ELF-1 (cell line): ENCODE results near the gene ATG9A.

Experiments used
- DNase-seq: peaks from one replicate; pipeline ENCODE4 v3.0.0-alpha.2; 2016; ENCODE audit warnings: low read depth, low spot score

ATG9A gene

DNA sequence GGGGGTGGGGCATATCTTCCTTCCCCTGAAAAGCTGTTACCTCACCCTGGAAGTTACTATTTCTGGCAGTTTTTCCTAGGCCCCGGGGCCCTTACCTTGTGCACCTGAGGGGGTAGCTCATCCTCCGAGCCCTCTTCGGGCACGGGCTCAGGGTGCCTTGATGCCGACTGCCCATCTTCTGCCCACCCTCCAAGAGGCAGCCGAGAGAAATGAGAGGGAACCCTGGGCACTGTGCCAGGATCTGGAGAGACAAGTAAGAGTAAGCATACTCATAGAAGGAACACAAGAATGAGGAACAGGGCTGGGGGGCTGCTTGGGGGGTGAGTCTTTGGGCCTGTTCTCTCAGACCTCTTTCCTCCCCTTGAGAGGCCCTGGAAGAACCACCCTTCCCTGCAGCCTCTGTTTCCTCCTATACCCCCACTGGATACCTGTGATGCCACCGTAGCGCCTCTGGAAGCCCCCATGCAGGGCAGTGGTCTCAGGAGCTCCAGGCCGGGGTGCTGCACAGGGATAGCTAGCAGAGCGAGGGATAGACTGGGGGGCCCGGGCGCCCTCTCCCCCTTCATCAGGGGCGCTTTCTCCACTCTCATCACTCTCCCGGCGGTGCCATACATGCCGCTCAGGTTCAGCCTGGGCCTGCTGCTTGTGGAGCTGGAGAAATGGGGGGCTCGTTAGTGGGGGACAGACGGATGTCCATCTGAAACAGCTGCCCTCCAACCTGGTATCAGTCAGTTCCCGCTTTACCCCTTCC, 8.6 kb downstream of the ATG9A start:
- DNase-seq: no peak

GRCh38 chr2:219219784-219220532, 9.5 kb downstream of the ATG9A start:
- DNase-seq: no peak

DNA sequence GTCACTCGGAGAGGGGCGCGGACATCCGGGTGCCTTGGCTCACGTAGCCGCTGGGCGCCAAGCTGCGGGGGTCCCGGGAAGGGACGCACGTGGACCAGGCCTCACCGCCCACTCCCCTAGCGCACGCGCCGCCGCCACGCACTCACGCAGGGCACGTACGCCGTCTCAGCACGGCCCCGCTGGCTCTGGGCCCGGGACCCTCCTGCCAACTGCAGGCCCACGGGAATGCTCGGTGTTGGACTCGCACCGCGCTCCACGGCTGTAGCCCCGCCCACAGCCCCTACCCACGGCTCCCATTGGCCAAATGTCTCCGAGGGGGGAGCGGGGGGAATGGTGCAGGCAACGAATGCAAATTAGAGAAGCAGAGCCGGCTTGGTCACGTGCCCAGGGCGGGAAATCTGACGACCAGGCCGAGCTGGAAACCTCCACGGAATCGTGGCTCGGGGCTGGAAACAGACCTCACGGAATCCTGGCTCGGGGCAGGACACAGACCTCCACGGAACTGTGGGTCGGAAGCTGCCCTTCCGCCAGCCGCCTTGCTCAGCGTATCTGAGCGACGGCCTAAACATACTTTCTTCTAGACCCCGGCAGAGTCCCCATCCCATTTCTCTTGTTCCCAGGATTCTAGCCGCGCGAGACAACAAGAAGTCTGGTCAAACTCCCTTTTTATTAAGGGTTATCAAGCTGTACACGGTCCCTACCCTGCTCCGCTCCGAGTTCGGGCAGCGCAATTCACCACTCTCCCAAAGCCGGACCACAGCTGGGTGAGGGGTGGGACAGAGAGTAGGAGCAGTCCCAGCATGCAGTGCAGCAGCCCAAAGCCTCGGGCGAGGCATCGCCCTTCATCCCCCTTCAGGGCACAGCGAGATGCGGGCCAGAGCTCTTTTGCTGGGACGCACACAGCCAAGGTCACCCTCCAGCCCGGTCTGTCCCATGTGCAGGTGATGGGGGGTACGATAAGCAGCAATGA, 10.4 kb downstream of the ATG9A start, which contains the start of gene ABCB6:
Gene ABCB6 (minus strand): TSS at position 227 of the 970 bp plus-strand sequence. CDS start 285 bp downstream, outside the sequence.
- peak; percentile 91 for DNase-seq

- peak; percentile 85 for DNase-seq
These were observed 11.2 kb downstream of the ATG9A start for GRCh38 chr2:219218217-219218731.

- no peak for DNase-seq
These were observed 12.9 kb downstream of the ATG9A start for GRCh38 chr2:219216535-219216915.

DNA sequence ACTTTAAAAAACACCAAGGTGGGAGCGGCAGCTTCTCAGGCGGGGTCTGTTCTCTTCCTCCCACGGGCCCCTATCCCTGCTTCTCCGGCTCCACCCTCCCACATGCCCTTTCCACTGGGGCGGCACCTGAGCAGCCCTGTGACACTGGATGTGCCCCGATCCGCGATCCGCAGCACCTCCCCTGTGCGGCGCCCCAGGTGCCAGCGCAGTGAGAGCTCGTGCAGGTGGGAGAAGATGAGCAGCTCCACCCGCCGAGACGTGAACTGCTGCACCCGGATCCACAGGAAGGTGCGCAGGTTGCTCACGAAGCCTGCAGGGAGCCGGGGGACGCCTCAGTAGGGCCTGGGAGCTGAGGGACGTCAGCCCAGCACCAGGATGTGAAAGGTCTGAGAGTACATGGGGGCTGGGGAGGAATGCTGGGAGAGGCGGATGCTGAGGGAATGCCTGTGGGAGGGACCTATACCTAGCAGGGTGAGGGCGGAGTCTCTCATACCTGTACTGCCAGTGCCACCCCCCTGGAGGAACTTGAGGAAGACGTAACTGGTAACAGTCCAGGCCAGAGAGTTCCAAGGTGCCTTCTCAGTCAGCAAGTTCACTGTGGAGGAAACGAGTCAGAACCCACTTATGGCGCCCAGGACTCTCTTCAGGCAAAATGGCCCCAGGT, 13.4 kb downstream of the ATG9A start:
- peak; percentile 44 for DNase-seq

DNA sequence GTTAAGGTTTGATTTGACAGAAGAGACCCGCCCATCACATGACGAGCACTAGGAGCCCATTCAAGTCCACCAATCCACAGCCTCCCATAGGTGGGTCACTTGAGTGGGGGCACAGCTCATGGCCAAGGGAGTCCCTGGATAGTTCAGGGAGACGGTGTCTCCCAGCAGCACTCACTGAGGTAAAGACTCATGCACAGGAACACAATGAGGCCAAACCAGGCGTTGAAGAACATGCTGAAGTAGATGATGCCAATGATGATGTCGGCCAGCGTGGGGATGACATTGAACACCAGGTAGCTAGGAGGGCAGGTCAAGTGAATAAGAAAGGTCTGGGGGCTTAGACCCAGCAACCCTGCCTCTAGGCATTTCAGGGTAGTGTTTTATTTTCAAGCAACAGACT, 14.7 kb downstream of the ATG9A start:
- DNase-seq: no peak

DNA sequence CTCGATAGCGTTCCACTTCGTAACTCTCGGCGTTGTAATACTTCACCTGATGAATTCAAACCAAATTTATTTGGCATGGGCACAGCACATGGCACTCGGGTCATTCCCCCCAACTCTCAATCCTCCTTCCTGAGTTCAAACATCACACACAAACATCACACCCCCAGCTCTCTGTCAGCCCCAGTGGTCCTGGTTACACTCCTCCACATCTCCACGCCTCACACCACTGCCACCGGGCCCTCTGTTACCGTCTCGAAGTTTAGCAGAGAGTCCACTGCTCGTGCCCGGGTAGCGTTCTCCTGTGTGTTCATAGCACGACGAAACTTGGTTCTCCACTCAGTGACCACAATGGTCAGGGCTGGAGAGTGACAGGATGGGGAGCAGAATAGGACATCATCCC, 15.3 kb downstream of the ATG9A start:
- no peak for DNase-seq

- no peak for DNase-seq
These were observed 15.9 kb downstream of the ATG9A start for GRCh38 chr2:219213486-219214071.

- DNase-seq: no peak
These were observed 16.4 kb downstream of the ATG9A start for GRCh38 chr2:219213026-219213415.

GRCh38 chr2:219210886-219211362, 18.5 kb downstream of the ATG9A start:
- DNase-seq: no peak

GRCh38 chr2:219210196-219210885, 19.1 kb downstream of the ATG9A start:
- DNase-seq: no peak

- no peak for DNase-seq
These were observed 19.9 kb downstream of the ATG9A start for GRCh38 chr2:219209236-219210195.

DNA sequence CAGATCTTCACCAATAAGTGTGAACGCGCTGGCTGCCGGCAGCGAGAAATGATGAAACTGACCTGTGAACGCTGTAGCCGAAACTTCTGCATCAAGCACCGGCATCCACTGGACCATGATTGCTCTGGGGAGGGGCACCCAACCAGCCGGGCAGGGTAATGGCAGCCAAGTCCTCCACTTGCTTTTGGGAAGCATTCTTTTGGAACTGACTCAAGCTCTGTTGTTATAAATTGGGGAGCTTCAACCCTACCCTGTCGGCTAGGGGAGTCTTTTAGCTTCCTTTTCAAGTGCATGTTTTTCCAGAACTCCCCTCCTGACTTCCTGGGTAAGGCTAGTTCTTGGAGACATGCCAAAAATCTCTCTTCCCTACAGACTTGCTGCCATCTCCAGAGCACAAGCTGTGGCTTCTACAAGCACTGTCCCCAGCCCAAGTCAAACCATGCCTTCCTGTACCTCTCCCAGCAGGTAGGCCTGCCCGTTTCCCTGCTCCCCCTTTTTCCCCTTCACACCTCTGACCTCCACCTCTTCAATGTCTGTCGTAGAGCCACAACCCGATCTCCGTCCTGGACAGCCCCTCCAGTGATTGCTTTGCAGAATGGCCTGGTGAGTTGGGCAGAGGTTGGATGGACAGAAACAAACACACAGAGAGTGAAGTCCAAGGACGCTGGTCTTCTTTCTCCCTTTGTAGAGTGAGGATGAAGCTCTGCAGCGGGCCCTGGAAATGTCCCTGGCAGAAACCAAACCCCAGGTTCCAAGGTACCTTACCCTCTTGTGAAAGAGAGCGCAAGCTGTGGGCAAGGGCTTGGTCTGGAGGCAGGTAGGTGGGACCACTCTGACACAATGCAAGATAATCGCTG, 21.3 kb downstream of the ATG9A start:
- no peak for DNase-seq

DNA sequence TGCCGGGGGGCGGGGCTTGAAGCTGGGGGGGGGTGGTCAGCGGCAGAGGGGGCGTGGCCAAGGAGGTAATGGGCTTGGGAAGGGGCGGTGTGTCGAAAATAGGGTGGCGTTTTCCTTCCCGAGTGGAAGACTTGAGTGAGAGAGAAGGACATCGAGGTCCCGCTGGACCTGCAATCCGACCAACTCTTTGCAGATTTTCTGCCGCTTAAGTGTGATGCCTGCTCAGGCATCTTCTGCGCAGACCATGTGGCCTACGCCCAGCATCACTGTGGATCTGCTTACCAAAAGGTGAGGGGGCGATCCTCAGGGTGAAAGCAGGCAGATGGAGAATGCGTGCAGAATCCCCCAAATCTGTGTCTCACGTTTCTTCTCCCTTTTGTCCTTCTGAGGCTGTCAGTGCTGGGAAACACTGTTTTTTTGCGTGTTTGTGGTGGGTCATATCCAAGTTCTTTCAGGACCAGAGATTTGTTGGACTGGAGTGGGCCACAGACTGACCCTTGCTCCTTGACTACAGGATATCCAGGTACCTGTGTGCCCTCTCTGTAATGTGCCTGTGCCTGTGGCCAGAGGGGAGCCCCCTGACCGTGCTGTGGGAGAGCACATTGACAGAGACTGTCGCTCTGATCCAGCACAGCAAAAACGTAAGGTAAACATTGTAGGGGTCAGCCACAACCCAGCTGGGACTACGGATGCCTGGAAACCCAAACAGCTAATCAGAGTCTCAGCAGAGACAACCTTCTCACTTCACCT, 22.1 kb downstream of the ATG9A start:
- no peak for DNase-seq

DNA sequence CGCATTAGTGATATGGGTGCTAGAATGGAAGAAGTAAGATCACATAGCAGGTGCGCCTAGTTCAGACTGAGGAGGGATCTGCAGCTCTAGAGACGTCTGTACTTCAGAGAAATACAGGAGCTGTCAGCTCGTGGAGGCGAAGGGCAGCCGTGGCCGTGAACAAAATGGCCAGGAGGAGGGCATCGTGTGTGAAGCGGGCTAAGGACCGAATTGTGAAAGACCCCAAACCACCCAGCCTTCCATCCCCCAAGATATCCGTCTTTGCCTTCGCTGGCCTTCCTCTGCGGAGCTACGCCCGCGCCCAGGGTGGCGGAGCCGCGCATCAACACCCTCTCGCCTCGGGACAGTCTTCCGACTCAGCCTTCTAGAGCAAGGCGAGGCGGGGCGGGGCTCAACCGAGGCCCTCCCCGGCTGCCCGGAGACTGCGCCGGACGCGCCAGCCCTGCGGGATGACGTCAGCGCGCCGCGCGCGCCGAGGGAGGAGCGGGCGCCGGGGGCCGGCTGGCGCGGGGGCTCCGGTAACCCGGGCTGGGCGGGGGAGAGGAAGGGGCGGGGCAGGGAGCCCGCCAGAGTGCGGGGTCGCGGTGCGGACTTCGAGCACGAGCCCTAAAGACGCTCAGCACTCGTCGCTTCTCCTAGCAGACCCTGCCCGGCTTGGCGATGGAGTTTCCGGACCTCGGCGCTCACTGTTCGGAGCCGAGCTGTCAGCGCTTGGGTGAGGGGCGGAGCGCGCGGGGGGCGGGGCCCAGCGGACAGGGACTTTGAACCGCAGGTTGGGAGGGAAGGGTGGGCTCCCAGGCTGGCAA, 22.9 kb downstream of the ATG9A start, which contains the start of gene ZFAND2B:
Gene ZFAND2B (plus strand): TSS at position 455 of the 806 bp plus-strand sequence. CDS start 206 bp downstream, at position 661.
- peak; percentile 95 for DNase-seq
